Erythroblast (primary cell): ENCODE results near the gene PICK1.

ENCODE experiments used
- GATA1 ChIP-seq: IDR thresholded peaks from 2 replicates; pipeline ENCODE4 v1.6.1; 2011; ENCODE audit warnings: low read depth, mild to moderate bottlenecking, control low read depth, low read length, moderate library complexity
- POLR2A ChIP-seq: IDR thresholded peaks from 2 replicates; pipeline ENCODE4 v1.6.1; 2011; ENCODE audit warnings: mild to moderate bottlenecking, low read length

DNA sequence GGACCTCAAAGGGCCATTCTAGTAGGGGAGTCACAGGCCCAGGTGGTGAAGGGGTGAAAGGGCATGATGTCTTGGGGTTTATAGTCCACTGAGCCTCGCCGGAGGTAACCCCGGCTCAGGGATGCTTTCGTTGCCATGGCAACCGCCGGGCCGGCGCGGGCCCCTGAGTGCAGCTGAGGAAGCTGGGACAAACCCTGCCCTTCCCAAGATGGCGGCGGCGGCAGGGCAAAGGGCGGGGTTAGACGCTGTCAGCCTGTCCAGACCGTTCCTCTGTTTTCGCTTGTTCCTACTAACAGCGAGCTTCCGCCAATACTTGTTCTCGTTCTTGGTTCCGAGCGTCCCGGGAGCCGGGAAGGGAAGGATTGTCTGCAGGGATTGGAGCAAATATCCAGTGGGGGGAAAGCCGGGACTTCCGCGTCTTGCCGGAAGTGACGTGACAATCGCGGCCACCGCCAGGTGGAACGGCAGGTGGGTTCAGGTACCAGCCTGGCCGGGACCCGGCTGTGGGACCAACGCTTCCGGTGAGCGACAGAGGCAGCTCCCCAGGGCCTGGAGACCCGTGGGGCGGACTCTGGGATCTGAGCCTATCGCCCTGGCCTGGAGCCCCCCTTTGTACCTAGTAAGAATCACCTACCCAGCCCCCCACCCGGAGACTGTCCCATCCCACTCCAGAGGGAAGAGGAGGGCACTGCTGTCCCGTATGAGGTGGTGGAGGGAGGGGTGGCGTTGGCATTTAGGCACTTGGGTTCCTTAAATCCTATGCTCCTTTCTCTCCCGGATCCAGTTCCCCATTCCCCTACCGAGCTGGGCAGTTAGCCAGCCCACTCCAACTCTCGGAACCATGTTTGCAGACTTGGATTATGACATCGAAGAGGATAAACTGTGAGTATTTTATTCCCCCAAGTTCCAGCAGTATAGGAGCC lies at the start of gene PICK1:
- TF ChIP-seq POLR2A: no peak
- no peak for TF ChIP-seq GATA1
